Thoracic aorta (tissue), 2 donors: ENCODE measurements around the gene HDAC7. TPM values are rescaled to one million over a fixed set of nuclear protein-coding genes. Genes with fewer than 3 reads are reported as not detected.
"Not testable (repeated sequence)": the region's sequence is repeated elsewhere in the genome, so short reads cannot be mapped to it uniquely, and the experiment has no call there.

ENCODE experiments used
- ATAC-seq: fragments of 150-250 bp; one replicate; pipeline ENCODE4 v1.8.0; 2017; ENCODE audit warnings: low read depth; ENCODE audit not compliant: insufficient number of reproducible peaks, low FRiP score
- DNase-seq: peaks from one replicate; pipeline ENCODE4 v3.0.0-alpha.2; 2020; ENCODE audit warnings: low spot score
- H3K27ac ChIP-seq, 2 donors: fragments of 200-600 bp; sonication (generic); 1 replicate in 1 of 2; 2 replicates in 1 of 2; pipeline ENCODE4 v1.5.1; 2016; ENCODE audit warnings: mild to moderate bottlenecking in 2 of 2, moderate library complexity in 2 of 2
- H3K27me3 ChIP-seq: fragments of 200-600 bp; sonication (generic); replicated peaks from 2 replicates; pipeline ENCODE4 v1.6.0; 2016; ENCODE audit warnings: mild to moderate bottlenecking; ENCODE audit not compliant: insufficient read depth
- H3K36me3 ChIP-seq: fragments of 200-600 bp; sonication (generic); one replicate; pipeline ENCODE4 v1.5.1; 2016
- H3K4me1 ChIP-seq, 2 donors: fragments of 200-600 bp; sonication (generic); 1 replicate in 1 of 2; 2 replicates in 1 of 2; pipeline versions ENCODE4 v1.5.1 to v1.6.0; 2016; ENCODE audit warnings: low read depth in 2 of 2, mild to moderate bottlenecking in 1 of 2; ENCODE audit not compliant: control insufficient read depth in 1 of 2
- H3K4me3 ChIP-seq: fragments of 200-600 bp; sonication (generic); 2 replicates; pipeline ENCODE4 v1.5.1; 2016; ENCODE audit warnings: mild to moderate bottlenecking
- H3K9me3 ChIP-seq: fragments of 200-600 bp; sonication (generic); 2 replicates; pipeline ENCODE4 v1.5.1; 2016
- total RNA-seq, 2 donors: library from RNA; depleted of rRNA; stranded (reverse); fragments of >200 nt; gene quantifications; one replicate each; pipeline versions ENCODE4 v1.1.0 to v1.2.3, GENCODE V29; 2016
- TF ChIP-seq, protein P1 (sequence below): fragments of 200-600 bp; sonication (generic); IDR thresholded peaks from one replicate; pipeline ENCODE4 v1.5.1; 2019; ENCODE audit warnings: antibody characterized with exemption

The HDAC7 gene
- total RNA-seq, 2 donors from 2014 or later = 77.8 to 112 TPM

DNA sequence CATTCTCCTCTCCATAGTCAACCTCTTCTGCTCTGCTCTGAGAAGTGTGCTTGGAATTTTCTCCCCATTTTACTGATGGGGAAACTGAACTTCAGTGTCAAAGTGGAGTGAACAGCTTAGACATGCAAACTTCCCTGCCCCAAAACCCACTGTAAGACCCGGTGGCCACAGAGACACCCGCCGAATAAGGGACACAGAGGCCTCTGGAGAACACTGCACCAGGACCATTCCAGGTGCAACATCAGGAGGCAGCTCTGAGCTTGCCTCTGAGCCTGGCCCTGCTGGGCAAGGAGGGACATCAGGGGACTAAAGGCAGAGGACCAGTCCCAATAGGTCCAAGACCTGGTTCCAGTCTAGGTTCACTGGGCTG, 1.7 kb downstream of the HDAC7 start:
- peak overlapping the region; percentile 90 for H3K4me3 ChIP-seq
- DNase-seq (no peak), ATAC-seq (no peak)
- TF ChIP-seq, protein P1, sequence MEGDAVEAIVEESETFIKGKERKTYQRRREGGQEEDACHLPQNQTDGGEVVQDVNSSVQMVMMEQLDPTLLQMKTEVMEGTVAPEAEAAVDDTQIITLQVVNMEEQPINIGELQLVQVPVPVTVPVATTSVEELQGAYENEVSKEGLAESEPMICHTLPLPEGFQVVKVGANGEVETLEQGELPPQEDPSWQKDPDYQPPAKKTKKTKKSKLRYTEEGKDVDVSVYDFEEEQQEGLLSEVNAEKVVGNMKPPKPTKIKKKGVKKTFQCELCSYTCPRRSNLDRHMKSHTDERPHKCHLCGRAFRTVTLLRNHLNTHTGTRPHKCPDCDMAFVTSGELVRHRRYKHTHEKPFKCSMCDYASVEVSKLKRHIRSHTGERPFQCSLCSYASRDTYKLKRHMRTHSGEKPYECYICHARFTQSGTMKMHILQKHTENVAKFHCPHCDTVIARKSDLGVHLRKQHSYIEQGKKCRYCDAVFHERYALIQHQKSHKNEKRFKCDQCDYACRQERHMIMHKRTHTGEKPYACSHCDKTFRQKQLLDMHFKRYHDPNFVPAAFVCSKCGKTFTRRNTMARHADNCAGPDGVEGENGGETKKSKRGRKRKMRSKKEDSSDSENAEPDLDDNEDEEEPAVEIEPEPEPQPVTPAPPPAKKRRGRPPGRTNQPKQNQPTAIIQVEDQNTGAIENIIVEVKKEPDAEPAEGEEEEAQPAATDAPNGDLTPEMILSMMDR = no peak
- H3K36me3 ChIP-seq = no peaks in the 10 kb centered on the region
- H3K4me1 ChIP-seq = peaks cover 71 to 81% of the 10 kb centered on the region in 2 donors
- H3K27me3 ChIP-seq = no peaks in the 10 kb centered on the region
- peak overlapping the region; percentile 98 to 99 for H3K27ac ChIP-seq
- H3K9me3 ChIP-seq = no peaks in the 10 kb centered on the region

DNA sequence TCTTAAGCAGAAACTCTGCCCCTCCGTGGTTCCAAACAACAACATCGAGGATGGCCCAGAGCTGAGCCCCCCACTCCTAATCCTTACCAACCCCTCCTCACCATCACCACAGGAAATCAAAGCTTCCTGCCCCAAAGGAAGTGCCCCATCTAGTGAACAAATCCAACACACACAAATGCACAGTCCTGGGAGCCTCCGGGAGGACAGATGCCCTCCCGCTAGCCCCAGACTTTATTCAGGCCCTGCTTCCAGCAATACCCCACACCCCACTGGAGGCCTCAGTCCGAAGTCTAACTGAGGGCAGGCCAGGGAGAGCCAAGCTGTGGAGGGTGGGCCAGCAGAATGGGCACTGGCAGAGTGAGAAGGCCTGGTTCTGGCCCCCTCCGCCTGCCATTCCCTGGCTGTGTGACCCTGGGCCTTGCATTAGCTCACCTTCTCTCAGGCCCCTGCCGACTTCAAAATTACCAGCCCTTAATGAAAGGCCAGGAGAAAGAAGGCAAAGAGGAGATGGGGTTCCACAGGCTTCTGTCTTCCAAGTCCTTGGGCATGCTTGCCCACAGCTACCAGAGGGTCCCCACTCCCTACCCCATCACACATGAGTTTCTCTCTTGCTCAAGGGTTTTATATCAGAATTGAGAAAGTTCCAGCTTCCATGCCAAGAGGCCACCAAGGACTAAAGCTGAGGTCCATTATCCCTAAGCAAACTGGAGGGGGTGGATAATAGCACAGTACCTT, 2.3 kb downstream of the HDAC7 start:
- DNase-seq (no peak), ATAC-seq (no peak)
- Histone ChIP-seq H3K27me3 (no peaks in the 10 kb centered on the region), H3K4me1 (peaks cover 66 to 79% of the 10 kb centered on the region in 2 donors), H3K36me3 (no peaks in the 10 kb centered on the region), H3K4me3 (peak overlapping the region; percentile 90), H3K27ac (peak overlapping the region; percentile 98 to 99), H3K9me3 (no peaks in the 10 kb centered on the region)
- TF ChIP-seq, protein P1 = no peak

DNA sequence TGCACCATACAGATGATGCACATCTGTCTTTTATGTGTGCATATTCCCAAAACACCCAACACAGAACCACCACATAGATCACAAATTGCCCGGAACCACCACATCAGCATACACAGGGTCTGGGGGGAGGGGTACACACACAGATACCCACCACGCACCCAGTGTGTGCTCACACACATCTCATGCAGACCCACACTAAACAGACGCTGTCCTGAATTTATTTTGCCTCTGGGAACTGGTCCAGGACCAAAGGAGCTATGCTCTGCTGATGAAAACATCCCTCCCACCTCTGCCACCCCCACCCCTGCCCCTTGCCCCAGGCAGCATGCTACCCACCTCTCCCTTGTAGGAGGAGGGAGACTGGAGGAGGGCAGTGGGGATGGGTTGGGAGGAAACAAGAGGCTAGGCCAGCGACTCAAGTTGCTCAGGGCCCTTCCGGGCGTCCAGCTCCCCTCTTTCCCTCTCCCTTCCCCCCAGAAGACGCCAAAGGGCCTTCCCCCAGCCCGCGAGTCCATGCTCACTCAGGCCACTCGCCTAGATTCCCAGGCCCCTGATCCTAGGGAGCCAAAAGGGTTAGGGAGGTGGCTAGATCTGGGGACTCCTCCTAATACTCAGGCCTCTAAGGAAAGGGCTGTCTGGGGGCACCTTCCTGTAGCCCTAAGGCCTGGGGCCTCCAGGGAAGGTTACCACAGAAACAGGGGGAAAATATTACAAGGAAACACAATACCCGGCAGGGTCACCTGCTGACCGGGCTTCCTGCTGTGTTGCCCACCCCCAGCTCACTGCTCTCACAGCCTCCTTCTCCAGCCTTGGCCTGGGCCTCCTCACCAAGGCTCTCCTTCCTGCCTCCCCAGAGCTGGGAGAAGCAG, 3.1 kb downstream of the HDAC7 start:
- Histone ChIP-seq H3K4me3 (peak overlapping the region; percentile 90), H3K27me3 (no peaks in the 10 kb centered on the region), H3K36me3 (no peaks in the 10 kb centered on the region), H3K4me1 (peaks cover 60 to 79% of the 10 kb centered on the region in 2 donors), H3K27ac (peak overlapping the region; percentile 98 to 99), H3K9me3 (no peaks in the 10 kb centered on the region)
- no peak for DNase-seq
- TF ChIP-seq, protein P1 = no peak
- no peak for ATAC-seq

DNA sequence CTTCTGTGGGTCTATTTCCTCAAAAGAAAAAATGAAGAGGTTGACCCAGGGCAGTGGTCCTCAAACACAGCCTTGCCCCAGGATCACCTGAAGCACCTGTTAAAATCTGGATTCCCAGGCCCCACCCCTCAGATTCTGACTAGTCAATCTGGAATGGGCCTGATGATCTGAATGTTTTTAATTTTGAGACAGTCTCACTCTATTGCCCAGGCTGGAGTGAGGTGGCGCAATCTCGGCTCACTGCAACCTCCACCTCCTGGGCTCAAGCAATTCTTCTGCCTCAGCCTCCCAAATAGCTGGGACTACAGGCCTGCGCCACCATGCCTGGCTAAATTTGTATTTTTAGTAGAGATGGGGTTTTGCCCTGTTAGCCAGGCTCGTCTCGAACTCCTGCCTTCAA, 4.3 kb downstream of the HDAC7 start:
- Histone ChIP-seq H3K4me3 (peak overlapping the region; percentile 90), H3K27ac (peak overlapping the region; percentile 98 to 99), H3K4me1 (peaks cover 63 to 81% of the 10 kb centered on the region in 2 donors)
- not testable (repeated sequence) for DNase-seq, H3K9me3 ChIP-seq, H3K36me3 ChIP-seq, H3K27me3 ChIP-seq, ATAC-seq

DNA sequence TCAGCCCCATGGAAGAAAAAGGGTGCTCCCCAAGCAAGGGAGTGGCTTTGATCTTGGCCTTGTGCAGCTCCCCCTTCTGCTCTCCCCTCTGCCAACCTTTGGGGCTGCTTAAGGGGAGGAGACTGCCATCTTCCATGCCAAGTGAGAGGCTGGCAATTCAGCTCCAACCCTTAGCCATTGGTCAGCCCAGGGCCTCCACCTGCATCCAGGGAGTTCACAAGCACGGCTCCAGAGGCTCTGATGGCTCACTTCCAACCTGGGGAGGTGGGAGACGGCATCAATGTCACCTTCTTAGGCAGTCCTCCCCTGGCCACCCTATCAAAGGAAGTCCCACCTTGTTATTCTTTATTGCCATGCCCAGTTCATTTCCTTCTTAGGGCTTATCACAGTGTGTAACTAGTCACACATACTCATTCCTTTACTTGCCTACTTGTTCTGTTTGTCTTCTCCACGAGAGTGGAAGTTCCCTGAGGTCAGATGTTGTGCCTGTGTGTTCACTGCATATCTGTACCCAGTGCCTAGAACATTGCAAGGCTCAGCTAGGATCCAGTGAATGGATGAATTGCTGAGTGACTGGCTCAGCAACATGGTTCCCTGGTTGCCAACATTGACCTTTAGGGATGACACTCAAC, 5.0 kb downstream of the HDAC7 start:
- Histone ChIP-seq H3K4me1 (peaks cover 71 to 89% of the 10 kb centered on the region in 2 donors), H3K9me3 (no peaks in the 10 kb centered on the region), H3K27ac (peak overlapping the region; percentile 98 to 99), H3K36me3 (no peaks in the 10 kb centered on the region), H3K4me3 (peak overlapping the region; percentile 68), H3K27me3 (no peaks in the 10 kb centered on the region)
- ATAC-seq (no peak), DNase-seq (no peak)
- TF ChIP-seq, protein P1 = no peak
